GM12878 (cell line): Measurements from ENCODE around the gene ARSA. TPM values are rescaled to one million over a fixed set of nuclear protein-coding genes. Genes with fewer than 3 reads are reported as not detected.
A peak's percentile ranks its signal among the peaks of the same experiment; 100 is the strongest.

Experiments used
- ATAC-seq: fragments of 200-7000 bp; cut with Tn5 transposase; 3 replicates; pipeline ENCODE4 v1.9.1; 2020; ENCODE audit warnings: mild to moderate bottlenecking, moderate library complexity
- BruUV-seq: library from RNA; stranded (reverse); fragments of 400-500 nt; replicated peaks from 2 replicates; lab custom pipeline; 2021; lab: Mats Ljungman, UMichigan
- CTCF ChIA-PET: fragments of 300-600 bp; sonication (Branson Sonifier 250); formaldehyde crosslinking; extraction: SDS; loops from one replicate; lab custom pipeline; 2021; ENCODE audit warnings: inconsistent platforms; lab: Yijun Ruan, JAX
- POLR2A ChIA-PET: fragments of 350-600 bp; formaldehyde crosslinking; extraction: SDS; loops from one replicate; lab custom pipeline; 2021; ENCODE audit warnings: inconsistent platforms; lab: Charles Lee
- RAD21 ChIA-PET: fragments of 300-600 bp; sonication (Branson Sonifier 250); formaldehyde crosslinking; loops from one replicate; lab custom pipeline; 2023; ENCODE audit warnings: antibody characterized with exemption; ENCODE audit not compliant: unreplicated experiment; lab: Charles Lee
- SMC1A ChIA-PET: fragments of 300-600 bp; sonication (Branson Sonifier 250); formaldehyde crosslinking; loops from one replicate; lab custom pipeline; 2023; ENCODE audit not compliant: unreplicated experiment, uncharacterized antibody; lab: Charles Lee
- DNase-seq: peaks from one replicate; pipeline ENCODE4 v3.0.0-alpha.2; 2011; ENCODE audit warnings: low read depth, low spot score
- FAIRE-seq: peaks from 3 replicates; lab custom pipeline; 2011; peaks lifted over from hg19 to GRCh38; lab: Jason Lieb, UNC
- H2AFZ ChIP-seq: 2 replicates; pipeline ENCODE4 v1.6.0; 2011; ENCODE audit warnings: low read depth, low read length, control low read depth; ENCODE audit not compliant: control insufficient read depth
- H3K27ac ChIP-seq: 2 replicates; pipeline ENCODE4 v1.5.1; 2011; ENCODE audit warnings: control low read depth; ENCODE audit not compliant: control insufficient read depth, insufficient read depth
- H3K27me3 ChIP-seq, 2 experiments: replicated peaks in 1 of 2; 2 replicates each; pipeline versions ENCODE4 v1.6.0 to v1.6.1; 2011; ENCODE audit warnings: low read length in 1 of 2; ENCODE audit not compliant: control insufficient read depth in 2 of 2, insufficient read depth in 2 of 2
- H3K36me3 ChIP-seq, 2 experiments: 2 replicates each; pipeline ENCODE4 v1.5.1; 2011; ENCODE audit warnings: low read length in 1 of 2; ENCODE audit not compliant: control insufficient read depth in 2 of 2, insufficient read depth in 2 of 2
- H3K4me1 ChIP-seq: 2 replicates; pipeline ENCODE4 v1.6.1; 2011; ENCODE audit warnings: mild to moderate bottlenecking, low read length, moderate library complexity, mixed read lengths; ENCODE audit not compliant: control insufficient read depth, insufficient read depth
- H3K4me2 ChIP-seq: 2 replicates; pipeline ENCODE4 v1.6.0; 2011; ENCODE audit warnings: control low read depth; ENCODE audit not compliant: control insufficient read depth, insufficient read depth
- H3K4me3 ChIP-seq: fragments of 200-600 bp; sonication (generic); 2 replicates; pipeline ENCODE4 v1.5.1; 2016
- H3K79me2 ChIP-seq: 2 replicates; pipeline ENCODE4 v1.6.0; 2011; ENCODE audit warnings: low read length; ENCODE audit not compliant: control insufficient read depth, insufficient read depth
- H3K9ac ChIP-seq: 2 replicates; pipeline ENCODE4 v1.8.0; 2011; ENCODE audit warnings: low read length, control low read depth, mixed read lengths; ENCODE audit not compliant: control insufficient read depth, insufficient read depth
- H3K9me3 ChIP-seq: replicated peaks from 3 replicates; pipeline ENCODE4 v1.5.1; 2011; ENCODE audit warnings: mild to moderate bottlenecking, low read length; ENCODE audit not compliant: control insufficient read depth, insufficient read depth
- H4K20me1 ChIP-seq: 2 replicates; pipeline ENCODE4 v1.6.0; 2011; ENCODE audit not compliant: control insufficient read depth, insufficient read depth
- CBFB ChIP-seq: IDR thresholded peaks from 2 replicates; pipeline ENCODE4 v1.6.1; 2016; ENCODE audit warnings: antibody characterized with exemption, low read depth
- E2F8 ChIP-seq: fragments of 450-650 bp; IDR thresholded peaks from 2 replicates; pipeline ENCODE4 v1.6.1; 2018; ENCODE audit warnings: mild to moderate bottlenecking, low read depth, moderate library complexity; ENCODE audit not compliant: partially characterized antibody
- HDGF ChIP-seq: fragments of 450-650 bp; IDR thresholded peaks from 2 replicates; pipeline ENCODE4 v1.6.1; 2016; ENCODE audit warnings: antibody characterized with exemption
- MLLT1 ChIP-seq: fragments of 450-650 bp; IDR thresholded peaks from 2 replicates; pipeline ENCODE4 v1.6.1; 2016; ENCODE audit warnings: mild to moderate bottlenecking
- NFYA ChIP-seq: IDR thresholded peaks from 2 replicates; pipeline ENCODE4 v1.6.1; 2011; ENCODE audit warnings: low read depth, mild to moderate bottlenecking, low read length, improper control_type of control experiment, borderline replicate concordance
- RELA ChIP-seq: fragments of 450-650 bp; IDR thresholded peaks from 2 replicates; pipeline ENCODE4 v1.8.0; 2014; ENCODE audit warnings: borderline replicate concordance; ENCODE audit not compliant: partially characterized antibody
- STAT3 ChIP-seq: IDR thresholded peaks from 2 replicates; pipeline ENCODE4 v1.6.1; 2011; ENCODE audit warnings: low read depth, low read length, improper control_type of control experiment
- TAF1 ChIP-seq: IDR thresholded peaks from 2 replicates; pipeline ENCODE4 v1.6.1; 2011; ENCODE audit warnings: mild to moderate bottlenecking, low read depth, low read length, borderline replicate concordance
- WGBS: methylation state at CpG from one replicate; pipeline ENCODE4 v1.1.6; 2016; ENCODE audit warnings: low lambda C conversion rate; ENCODE audit not compliant: insufficient replicate concordance, insufficient coverage; ENCODE audit errors: missing lambda C conversion rate; 5-methylcytosine and 5-hydroxymethylcytosine counted together
- in situ Hi-C: fragments of 300-500 bp; cut with MboI; formaldehyde crosslinking; loops from 9 replicates; pipeline ENCODE4 v1.14.3; 2018; ENCODE audit warnings: mixed read lengths
- intact Hi-C: fragments of 100-400 bp; cut with micrococcal nuclease; formaldehyde crosslinking; loops from one replicate; pipeline ENCODE4 v1.14.2; 2022; ENCODE audit not compliant: unreplicated experiment
- polyA plus RNA-seq, 11 experiments: library from polyadenylated mRNA; depleted of rRNA in 4 of 11; unstranded in 6 of 11; stranded (reverse) in 5 of 11; fragments of >200 nt; fragmentation: Nextera tagmentation in 4 of 11; fragmentation: Illumina TruSeq in 1 of 11; extraction: Ambion mirVana in 4 of 11; extraction: Trizol in 1 of 11; gene quantifications; 1 replicate in 1 of 11; 2 replicates in 10 of 11; pipeline versions ENCODE4 v1.2.1 to v1.2.3, GENCODE V29; 2011 to 2016; ENCODE audit warnings: inconsistent platforms in 2 of 11, missing spikeins in 2 of 11, low read depth in 1 of 11
- total RNA-seq, 4 experiments: library from RNA; depleted of rRNA in 3 of 4; stranded (reverse); fragments of >200 nt in 3 of 4; fragmentation: Illumina TruSeq in 1 of 4; extraction: Trizol in 1 of 4; gene quantifications; 2 replicates each; pipeline versions ENCODE4 v1.2.1 to v1.2.3, GENCODE V29; 2013 to 2021
- TF ChIP-seq, protein P1 (sequence below): IDR thresholded peaks from 2 replicates; pipeline ENCODE4 v1.6.1; 2011; ENCODE audit warnings: low read depth, mild to moderate bottlenecking, low read length, moderate library complexity, borderline replicate concordance; ENCODE audit errors: extremely low read depth
- TF ChIP-seq, protein P2 (sequence below): IDR thresholded peaks from 2 replicates; pipeline ENCODE4 v1.6.1; 2011; ENCODE audit warnings: mild to moderate bottlenecking, low read depth, low read length, moderate library complexity; ENCODE audit not compliant: insufficient replicate concordance

The ARSA gene
- total and polyA plus RNA-seq, 10 of the 15 experiments (the other 5 are each of a cell fraction or from before 2014, with no cell fraction given) = 0.39 to 26.3 (median 9.8) TPM

DNA sequence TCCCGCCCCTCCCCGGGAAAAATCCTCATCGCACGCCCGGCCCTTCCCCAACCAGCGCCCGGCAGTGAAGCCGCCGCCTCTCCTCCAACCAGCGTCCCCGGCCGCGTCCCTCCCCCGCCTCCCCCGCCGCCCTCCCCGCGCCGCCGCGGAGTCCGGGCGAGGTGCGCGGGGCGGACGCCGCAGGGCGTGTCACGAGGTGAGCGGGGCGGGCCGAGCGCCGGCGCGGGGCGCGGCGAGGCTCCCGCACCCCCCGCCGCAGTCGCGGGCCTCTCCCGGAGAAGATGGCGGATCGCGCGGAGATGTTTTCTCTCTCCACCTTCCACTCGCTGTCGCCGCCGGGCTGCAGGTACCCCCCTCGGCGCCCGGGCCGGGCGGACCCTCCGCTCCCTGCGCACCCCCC lies 27.4 kb downstream of the ARSA start, which contains the start of gene MAPK8IP2:
Gene MAPK8IP2, plus strand, starts transcription at position 256 of the 400 bp plus-strand sequence. Its CDS starts 26 bp downstream, at position 282.
- Histone ChIP-seq H3K79me2 (no peaks in the 10 kb centered on the region), H3K9ac (no peak within 1 kb of the TSS), H4K20me1 (no peaks in the 10 kb centered on the region), H3K4me1 (no peaks in the 10 kb centered on the region), H3K9me3 (no peaks in the 10 kb centered on the region), H3K27ac (no peak within 1 kb of the TSS), H3K27me3 (peaks cover 5 to 6% of the 10 kb centered on the region in 2 experiments; a peak in 3 of 4 replicates), H3K4me3 (no peak within 1 kb of the TSS), H3K36me3 (no peaks in the 10 kb centered on the region), H3K4me2 (peak within 1 kb of the TSS; percentile 25; the same call in 1 of the 2 replicates)
- CTCF ChIA-PET = no interaction called here
- 0% methylated on average over 1 of the region's 61 CpGs for WGBS
- in situ Hi-C loops = no loop called here
- RAD21 ChIA-PET = no interaction called here
- DNase-seq = no peak
- no TSS peak for BruUV-seq
- intact Hi-C loops = no loop called here
- ATAC-seq = no peak
- POLR2A ChIA-PET = no interaction called here
- SMC1A ChIA-PET = no interaction called here
- TF ChIP-seq CBFB = no peak
- TF ChIP-seq MLLT1 = no peak
- no peak for TF ChIP-seq STAT3
- no peak for TF ChIP-seq NFYA
- TF ChIP-seq, protein P1, sequence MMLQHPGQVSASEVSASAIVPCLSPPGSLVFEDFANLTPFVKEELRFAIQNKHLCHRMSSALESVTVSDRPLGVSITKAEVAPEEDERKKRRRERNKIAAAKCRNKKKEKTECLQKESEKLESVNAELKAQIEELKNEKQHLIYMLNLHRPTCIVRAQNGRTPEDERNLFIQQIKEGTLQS = no peak
- no peak for TF ChIP-seq E2F8
- TF ChIP-seq RELA = no peak
- TF ChIP-seq TAF1 = no peak
- TF ChIP-seq, protein P2, sequence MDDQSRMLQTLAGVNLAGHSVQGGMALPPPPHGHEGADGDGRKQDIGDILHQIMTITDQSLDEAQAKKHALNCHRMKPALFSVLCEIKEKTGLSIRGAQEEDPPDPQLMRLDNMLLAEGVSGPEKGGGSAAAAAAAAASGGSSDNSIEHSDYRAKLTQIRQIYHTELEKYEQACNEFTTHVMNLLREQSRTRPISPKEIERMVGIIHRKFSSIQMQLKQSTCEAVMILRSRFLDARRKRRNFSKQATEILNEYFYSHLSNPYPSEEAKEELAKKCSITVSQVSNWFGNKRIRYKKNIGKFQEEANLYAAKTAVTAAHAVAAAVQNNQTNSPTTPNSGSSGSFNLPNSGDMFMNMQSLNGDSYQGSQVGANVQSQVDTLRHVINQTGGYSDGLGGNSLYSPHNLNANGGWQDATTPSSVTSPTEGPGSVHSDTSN = no peak
- TF ChIP-seq HDGF = no peak
- TF ChIP-seq, all 136 proteins: peak for 0
- H2AFZ ChIP-seq = no peak within 1 kb of the TSS
- FAIRE-seq = no peak
